ENCODE data around the gene IL18RAP. TPM values are rescaled to one million over a fixed set of nuclear protein-coding genes. Genes with fewer than 3 reads are reported as not detected.

Gene IL18RAP
- total and polyA plus RNA-seq, 8 donors = 0.50 to 33.3 (median 1.8) TPM; not detected in 1

DNA sequence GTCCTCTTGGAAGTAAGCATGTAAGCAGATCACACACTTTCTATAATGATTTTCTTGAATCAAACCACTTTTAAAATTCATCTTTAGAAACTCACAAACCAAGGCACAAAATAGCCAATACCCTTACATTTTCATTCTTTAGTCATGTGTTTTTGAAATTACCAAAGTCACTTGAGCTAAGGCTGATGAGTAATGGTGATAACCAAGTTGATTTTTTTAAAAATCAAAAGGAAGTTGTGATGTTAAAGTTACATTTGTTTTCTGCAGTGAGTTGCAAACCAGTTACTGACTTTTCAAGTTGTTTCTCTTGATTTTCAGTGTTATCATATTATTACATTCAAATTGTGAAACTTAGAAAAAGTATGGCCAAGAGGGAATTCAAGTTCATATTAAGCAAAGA lies 21.5 kb upstream of the IL18RAP start:
- H3K4me3 ChIP-seq = no peak overlapping the region
- TF ChIP-seq POLR2AphosphoS5 (IDR thresholded peaks at IDR 0.05) (no peak), POLR2A (IDR thresholded peaks at IDR 0.05) (no peak), EP300 (IDR thresholded peaks at IDR 0.05) (no peak)
- TF ChIP-seq, protein P1, sequence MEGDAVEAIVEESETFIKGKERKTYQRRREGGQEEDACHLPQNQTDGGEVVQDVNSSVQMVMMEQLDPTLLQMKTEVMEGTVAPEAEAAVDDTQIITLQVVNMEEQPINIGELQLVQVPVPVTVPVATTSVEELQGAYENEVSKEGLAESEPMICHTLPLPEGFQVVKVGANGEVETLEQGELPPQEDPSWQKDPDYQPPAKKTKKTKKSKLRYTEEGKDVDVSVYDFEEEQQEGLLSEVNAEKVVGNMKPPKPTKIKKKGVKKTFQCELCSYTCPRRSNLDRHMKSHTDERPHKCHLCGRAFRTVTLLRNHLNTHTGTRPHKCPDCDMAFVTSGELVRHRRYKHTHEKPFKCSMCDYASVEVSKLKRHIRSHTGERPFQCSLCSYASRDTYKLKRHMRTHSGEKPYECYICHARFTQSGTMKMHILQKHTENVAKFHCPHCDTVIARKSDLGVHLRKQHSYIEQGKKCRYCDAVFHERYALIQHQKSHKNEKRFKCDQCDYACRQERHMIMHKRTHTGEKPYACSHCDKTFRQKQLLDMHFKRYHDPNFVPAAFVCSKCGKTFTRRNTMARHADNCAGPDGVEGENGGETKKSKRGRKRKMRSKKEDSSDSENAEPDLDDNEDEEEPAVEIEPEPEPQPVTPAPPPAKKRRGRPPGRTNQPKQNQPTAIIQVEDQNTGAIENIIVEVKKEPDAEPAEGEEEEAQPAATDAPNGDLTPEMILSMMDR (IDR thresholded peaks at IDR 0.05) = no peak
- intact Hi-C loops (cut with DNase I; ENCODE audit: low total_unique reads) = no loop called here
- peaks cover 0 to 5% (median 0%) of the 10 kb centered on the region in 4 donors for H3K4me1 ChIP-seq
- no peaks in the 10 kb centered on the region for H3K36me3 ChIP-seq
- DNase-seq = no peak
- H3K27ac ChIP-seq = no peak overlapping the region
- H3K9me3 ChIP-seq = no peaks in the 10 kb centered on the region
- no peaks in the 10 kb centered on the region for H3K27me3 ChIP-seq

DNA sequence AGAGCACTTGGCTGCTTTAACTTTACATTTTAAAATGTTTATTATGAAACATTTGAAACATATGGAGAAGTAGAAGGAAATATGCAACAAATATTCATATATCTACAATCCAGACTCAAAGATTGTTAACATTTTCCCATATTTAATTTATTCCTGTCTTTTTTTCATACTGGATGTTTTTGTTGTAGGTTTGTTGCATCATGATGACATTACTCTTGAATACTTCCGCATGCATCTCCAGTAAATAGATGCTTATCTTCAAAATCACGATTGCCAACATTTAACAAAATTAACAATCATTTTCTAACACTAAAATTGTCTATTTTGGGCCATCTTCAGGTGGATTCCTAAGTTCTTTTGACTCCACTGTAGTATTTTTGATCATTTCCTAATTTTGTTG lies 21.1 kb upstream of the IL18RAP start:
- intact Hi-C loops (cut with DNase I; ENCODE audit: low total_unique reads) = no loop called here
- H3K4me1 ChIP-seq = peaks cover 0 to 5% (median 0%) of the 10 kb centered on the region in 4 donors
- no peaks in the 10 kb centered on the region for H3K9me3 ChIP-seq
- no peaks in the 10 kb centered on the region for H3K27me3 ChIP-seq
- no peak overlapping the region for H3K4me3 ChIP-seq
- 87 to 93% (median 92%) methylated on average over 2 of the region's 2 CpGs for WGBS, 5 donors
- TF ChIP-seq, protein P1 (IDR thresholded peaks at IDR 0.05) = no peak
- TF ChIP-seq POLR2A (IDR thresholded peaks at IDR 0.05) (no peak), EP300 (IDR thresholded peaks at IDR 0.05) (no peak), POLR2AphosphoS5 (IDR thresholded peaks at IDR 0.05) (no peak)
- H3K27ac ChIP-seq = no peak overlapping the region
- DNase-seq = no peak
- H3K36me3 ChIP-seq = no peaks in the 10 kb centered on the region

DNA sequence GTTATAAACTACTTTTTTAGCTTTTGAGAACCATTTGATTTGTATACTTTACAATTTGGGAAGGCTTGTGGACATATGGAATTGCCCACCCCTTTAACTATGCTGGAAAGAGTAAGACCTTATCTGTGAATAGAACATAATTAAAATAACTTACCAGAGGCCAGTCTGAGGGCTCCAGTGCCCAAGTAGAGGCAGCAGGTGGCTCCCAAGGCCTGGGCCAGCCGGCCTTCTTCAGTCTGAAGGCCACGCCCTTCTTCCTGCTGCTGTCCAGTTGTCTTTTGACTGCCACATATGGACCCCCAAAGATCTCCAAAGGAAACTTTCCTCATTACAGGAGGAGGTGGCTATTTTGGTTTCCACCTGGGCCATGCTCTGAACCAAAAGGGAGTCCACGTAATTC lies 12.0 kb upstream of the IL18RAP start:
- TF ChIP-seq POLR2A (IDR thresholded peaks at IDR 0.05) (no peak), EP300 (IDR thresholded peaks at IDR 0.05) (no peak), POLR2AphosphoS5 (IDR thresholded peaks at IDR 0.05) (no peak)
- TF ChIP-seq, protein P1 (IDR thresholded peaks at IDR 0.05) = no peak
- Histone ChIP-seq H3K4me3 (no peak overlapping the region), H3K27me3 (no peaks in the 10 kb centered on the region), H3K36me3 (no peaks in the 10 kb centered on the region), H3K4me1 (no peaks in the 10 kb centered on the region), H3K27ac (no peak overlapping the region), H3K9me3 (peaks cover 0 to 6% (median 0%) of the 10 kb centered on the region in 4 donors)
- 78 to 96% (median 91%) methylated on average over 3 of the region's 3 CpGs for WGBS, 5 donors
- intact Hi-C loops (cut with DNase I; ENCODE audit: low total_unique reads) = no loop called here
- no peak for DNase-seq

DNA sequence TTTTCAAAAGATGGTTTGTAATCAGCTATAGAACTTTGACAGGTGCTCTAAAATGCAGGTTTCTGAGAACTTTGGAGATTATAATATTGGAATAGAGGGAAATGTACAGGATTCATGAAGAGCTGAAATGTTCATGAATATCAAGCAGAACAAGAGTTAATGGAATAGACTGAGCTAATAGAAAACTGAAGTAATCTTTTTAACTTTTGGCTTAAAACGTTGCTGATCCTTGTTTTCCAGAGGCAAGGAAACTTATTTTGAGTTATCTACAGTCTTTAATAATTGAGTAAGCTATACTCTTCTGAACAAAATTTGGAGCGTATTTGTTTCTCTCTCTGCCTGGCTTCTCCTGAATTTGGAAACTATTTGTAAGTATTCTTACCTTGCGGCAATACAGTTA lies 10.8 kb upstream of the IL18RAP start:
- H3K36me3 ChIP-seq = no peaks in the 10 kb centered on the region
- H3K27me3 ChIP-seq = no peaks in the 10 kb centered on the region
- intact Hi-C loops (cut with DNase I; ENCODE audit: low total_unique reads) = no loop called here
- H3K27ac ChIP-seq = no peak overlapping the region
- DNase-seq = no peak
- H3K4me1 ChIP-seq = no peaks in the 10 kb centered on the region
- H3K9me3 ChIP-seq = peaks cover 0 to 6% (median 0%) of the 10 kb centered on the region in 4 donors
- 82 to 92% (median 86%) methylated on average over 3 of the region's 3 CpGs for WGBS, 5 donors
- no peak overlapping the region for H3K4me3 ChIP-seq
- no peak for TF ChIP-seq POLR2AphosphoS5 (IDR thresholded peaks at IDR 0.05)
- no peak for TF ChIP-seq POLR2A (IDR thresholded peaks at IDR 0.05)
- TF ChIP-seq, protein P1 (IDR thresholded peaks at IDR 0.05) = no peak
- TF ChIP-seq EP300 (IDR thresholded peaks at IDR 0.05) = no peak
